ENCODE data around the gene PAQR7.

DNA sequence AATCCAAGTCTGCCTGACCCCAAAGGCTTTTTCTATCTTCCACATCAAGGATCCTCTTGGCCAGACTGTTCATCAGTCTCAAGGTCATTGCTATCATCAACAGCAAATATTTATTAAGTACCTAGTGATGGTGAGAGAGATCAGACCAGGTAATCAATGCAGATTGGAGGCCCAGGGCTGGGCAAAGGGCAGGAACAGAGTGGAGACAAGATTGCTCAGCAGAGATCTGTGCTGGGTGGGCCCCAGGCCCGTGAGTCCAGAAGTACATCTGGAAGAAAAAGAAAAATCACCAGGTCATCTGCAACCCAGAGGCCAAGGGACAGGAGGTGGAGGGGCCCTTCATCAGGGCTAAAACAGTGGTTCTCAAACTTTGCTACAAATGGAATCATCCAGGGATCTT lies 10.1 kb upstream of the PAQR7 start:
- TF ChIP-seq, protein P1, sequence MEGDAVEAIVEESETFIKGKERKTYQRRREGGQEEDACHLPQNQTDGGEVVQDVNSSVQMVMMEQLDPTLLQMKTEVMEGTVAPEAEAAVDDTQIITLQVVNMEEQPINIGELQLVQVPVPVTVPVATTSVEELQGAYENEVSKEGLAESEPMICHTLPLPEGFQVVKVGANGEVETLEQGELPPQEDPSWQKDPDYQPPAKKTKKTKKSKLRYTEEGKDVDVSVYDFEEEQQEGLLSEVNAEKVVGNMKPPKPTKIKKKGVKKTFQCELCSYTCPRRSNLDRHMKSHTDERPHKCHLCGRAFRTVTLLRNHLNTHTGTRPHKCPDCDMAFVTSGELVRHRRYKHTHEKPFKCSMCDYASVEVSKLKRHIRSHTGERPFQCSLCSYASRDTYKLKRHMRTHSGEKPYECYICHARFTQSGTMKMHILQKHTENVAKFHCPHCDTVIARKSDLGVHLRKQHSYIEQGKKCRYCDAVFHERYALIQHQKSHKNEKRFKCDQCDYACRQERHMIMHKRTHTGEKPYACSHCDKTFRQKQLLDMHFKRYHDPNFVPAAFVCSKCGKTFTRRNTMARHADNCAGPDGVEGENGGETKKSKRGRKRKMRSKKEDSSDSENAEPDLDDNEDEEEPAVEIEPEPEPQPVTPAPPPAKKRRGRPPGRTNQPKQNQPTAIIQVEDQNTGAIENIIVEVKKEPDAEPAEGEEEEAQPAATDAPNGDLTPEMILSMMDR (conservative IDR thresholded peaks at IDR 0.05; ENCODE audit: low read length), result no peak
- TF ChIP-seq EZH2phosphoT487 (IDR thresholded peaks at IDR 0.05; ENCODE audit: borderline replicate concordance, low read depth, low read length), result no peak

Data from OCI-LY7 (cell line).